IMR-90 (cell line): Measurements from ENCODE around the gene PEX14. TPM values are rescaled to one million over a fixed set of nuclear protein-coding genes. Genes with fewer than 3 reads are reported as not detected.
A peak's percentile ranks its signal among the peaks of the same experiment; 100 is the strongest.

Experiments
- ATAC-seq: fragments of 200-7000 bp; cut with Tn5 transposase; 2 replicates; pipeline ENCODE4 v1.9.1; 2020; ENCODE audit warnings: low read depth, mild to moderate bottlenecking, moderate library complexity
- BruUV-seq: library from RNA; stranded (reverse); fragments of 400-500 nt; replicated peaks from 2 replicates; lab custom pipeline; 2021; lab: Mats Ljungman, UMichigan
- CTCF ChIA-PET: fragments of 300-600 bp; formaldehyde crosslinking; extraction: SDS; loops from one replicate; lab custom pipeline; 2021; ENCODE audit warnings: antibody characterized with exemption; lab: Yijun Ruan, JAX
- POLR2A ChIA-PET: fragments of 300-600 bp; sonication (Branson Sonifier 250); formaldehyde crosslinking; loops from one replicate; lab custom pipeline; 2022; ENCODE audit warnings: antibody characterized with exemption; ENCODE audit not compliant: unreplicated experiment; lab: Charles Lee
- DNase-seq: peaks from one replicate; pipeline ENCODE4 v3.0.0; 2013
- H2AFZ ChIP-seq: replicated peaks from 2 replicates; pipeline ENCODE3; 2013; ENCODE audit warnings: low read length, mild to moderate bottlenecking; ENCODE audit not compliant: poor library complexity
- H2AK5ac ChIP-seq: 2 replicates; pipeline ENCODE4 v1.6.1; 2013; ENCODE audit warnings: low read depth, low read length, inconsistent platforms
- H2AK9ac ChIP-seq: replicated peaks from 2 replicates; pipeline ENCODE3; 2013; ENCODE audit warnings: mild to moderate bottlenecking, low read depth, low read length, moderate library complexity; ENCODE audit not compliant: poor library complexity
- H2BK120ac ChIP-seq: 2 replicates; pipeline ENCODE4 v1.6.1; 2013; ENCODE audit warnings: low read depth, low read length, inconsistent platforms
- H2BK15ac ChIP-seq: 3 replicates; pipeline ENCODE4 v1.6.1; 2013; ENCODE audit warnings: low read depth, low read length, inconsistent platforms
- H2BK20ac ChIP-seq: 2 replicates; pipeline ENCODE4 v1.6.1; 2013; ENCODE audit warnings: low read depth, mild to moderate bottlenecking, inconsistent platforms, low read length, moderate library complexity
- H2BK5ac ChIP-seq: 2 replicates; pipeline ENCODE4 v1.6.1; 2013; ENCODE audit warnings: mild to moderate bottlenecking, low read depth, low read length, inconsistent platforms; ENCODE audit not compliant: poor library complexity, severe bottlenecking
- H3K14ac ChIP-seq: replicated peaks from 2 replicates; pipeline ENCODE4 v1.6.1; 2013; ENCODE audit warnings: low read depth, low read length, inconsistent platforms
- H3K18ac ChIP-seq: 2 replicates; pipeline ENCODE4 v1.6.1; 2013; ENCODE audit warnings: low read depth, low read length, control low read depth
- H3K23ac ChIP-seq: 2 replicates; pipeline ENCODE4 v1.6.1; 2013; ENCODE audit warnings: low read depth, low read length, inconsistent platforms
- H3K27ac ChIP-seq: 2 replicates; pipeline ENCODE4 v1.5.1; 2013; ENCODE audit warnings: mild to moderate bottlenecking, control low read depth, low read length; ENCODE audit not compliant: insufficient read depth
- H3K27me3 ChIP-seq: 2 replicates; pipeline ENCODE4 v1.6.1; 2013; ENCODE audit warnings: low read length; ENCODE audit not compliant: control insufficient read depth, insufficient read depth
- H3K36me3 ChIP-seq: 2 replicates; pipeline ENCODE4 v1.6.1; 2013; ENCODE audit warnings: low read length, mixed read lengths; ENCODE audit not compliant: control insufficient read depth, insufficient read depth
- H3K4ac ChIP-seq: 2 replicates; pipeline ENCODE4 v1.6.1; 2013; ENCODE audit warnings: low read depth, low read length, inconsistent platforms
- H3K4me1 ChIP-seq: 2 replicates; pipeline ENCODE4 v1.6.1; 2013; ENCODE audit warnings: low read length, mixed read lengths; ENCODE audit not compliant: control insufficient read depth, insufficient read depth
- H3K4me2 ChIP-seq: 2 replicates; pipeline ENCODE4 v1.6.1; 2013; ENCODE audit warnings: low read depth, mild to moderate bottlenecking, control low read depth, low read length, moderate library complexity
- H3K4me3 ChIP-seq: 2 replicates; pipeline ENCODE4 v1.5.1; 2013; ENCODE audit warnings: low read depth, mild to moderate bottlenecking, control low read depth, low read length, moderate library complexity; ENCODE audit not compliant: insufficient read depth
- H3K56ac ChIP-seq: 2 replicates; pipeline ENCODE4 v1.6.1; 2013; ENCODE audit warnings: low read length, inconsistent platforms; ENCODE audit not compliant: insufficient read depth; ENCODE audit errors: extremely low read depth
- H3K79me1 ChIP-seq, 2 experiments: 2 replicates each; pipeline ENCODE4 v1.6.1; 2013; ENCODE audit warnings: low read length in 2 of 2, inconsistent platforms in 1 of 2, low read depth in 1 of 2
- H3K9ac ChIP-seq: 2 replicates; pipeline ENCODE4 v1.6.1; 2013; ENCODE audit warnings: low read depth, low read length, control low read depth
- H3K9me1 ChIP-seq: 2 replicates; pipeline ENCODE4 v1.6.1; 2013; ENCODE audit warnings: low read length, inconsistent platforms; ENCODE audit not compliant: insufficient read depth
- H3K9me3 ChIP-seq: 2 replicates; pipeline ENCODE4 v1.6.1; 2013; ENCODE audit warnings: low read length; ENCODE audit not compliant: control insufficient read depth, insufficient read depth
- H4K20me1 ChIP-seq: 2 replicates; pipeline ENCODE4 v1.6.1; 2013; ENCODE audit warnings: low read length, inconsistent platforms; ENCODE audit not compliant: insufficient read depth
- H4K5ac ChIP-seq: 2 replicates; pipeline ENCODE4 v1.6.1; 2013; ENCODE audit warnings: mild to moderate bottlenecking, low read depth, low read length, control low read depth
- H4K8ac ChIP-seq, 2 experiments: 2 replicates each; pipeline ENCODE4 v1.6.1; 2013; ENCODE audit warnings: low read depth in 2 of 2, low read length in 2 of 2, control low read depth in 1 of 2, inconsistent platforms in 1 of 2
- H4K91ac ChIP-seq: 2 replicates; pipeline ENCODE4 v1.6.1; 2013; ENCODE audit warnings: low read depth, low read length, inconsistent platforms; ENCODE audit not compliant: insufficient read depth
- CHD1 ChIP-seq: IDR thresholded peaks from 2 replicates; pipeline ENCODE4 v1.6.1; 2012; ENCODE audit warnings: low read depth, low read length, improper control_type of control experiment
- MAFK ChIP-seq: IDR thresholded peaks from 2 replicates; pipeline ENCODE4 v1.6.1; 2012; ENCODE audit warnings: low read depth, low read length, improper control_type of control experiment
- MXI1 ChIP-seq: IDR thresholded peaks from 2 replicates; pipeline ENCODE4 v1.6.1; 2012; ENCODE audit warnings: low read depth, mild to moderate bottlenecking, low read length, moderate library complexity, borderline replicate concordance
- WGBS, 2 experiments: methylation state at CpG; one replicate each; pipeline versions ENCODE4 v1.1.5 to v1.1.7; 2013; ENCODE audit warnings: missing lambda C conversion rate in 2 of 2; ENCODE audit not compliant: insufficient read length in 1 of 2; ENCODE audit errors: extremely low coverage in 2 of 2; 5-methylcytosine and 5-hydroxymethylcytosine counted together
- dilution Hi-C: fragments of 300-500 bp; cut with HindIII; formaldehyde crosslinking; loops from one replicate; pipeline ENCODE4 v1.14.3; 2018; ENCODE audit warnings: low sequenced_read_pairs; ENCODE audit not compliant: unreplicated experiment
- in situ Hi-C: fragments of 300-500 bp; cut with MboI; formaldehyde crosslinking; loops from 3 replicates; pipeline ENCODE4 v1.14.3; 2019; ENCODE audit warnings: low sequenced_read_pairs, inconsistent platforms, mixed read lengths
- intact Hi-C: fragments of 100-400 bp; cut with micrococcal nuclease; formaldehyde crosslinking; loops from 2 replicates; pipeline ENCODE4 v1.10.0; 2022
- polyA plus RNA-seq, 3 experiments: library from polyadenylated mRNA; depleted of rRNA; stranded (reverse); fragments of >200 nt; gene quantifications; 2 replicates each; pipeline ENCODE4 v1.2.3, GENCODE V29; 2012; ENCODE audit warnings: low replicate concordance in 1 of 3
- total RNA-seq: library from RNA; depleted of rRNA; stranded (reverse); fragments of >200 nt; gene quantifications from 2 replicates; pipeline ENCODE4 v1.2.3, GENCODE V29; 2012

The PEX14 gene
- total and polyA plus RNA-seq, 2 of the 4 experiments (the other 2 are of a cell fraction): 9.5 to 22.5 TPM

- no peak overlapping the region for H3K14ac ChIP-seq
- no peaks in the 10 kb centered on the region for H3K27me3 ChIP-seq
- no peak overlapping the region for H3K4me3 ChIP-seq
- no peak overlapping the region for H3K4me2 ChIP-seq
- H3K36me3 ChIP-seq: no peaks in the 10 kb centered on the region
- no peak overlapping the region for H2AK5ac ChIP-seq
- H2AK9ac ChIP-seq: no peak overlapping the region
- BruUV-seq: no TSS peak
- H2BK20ac ChIP-seq: no peak overlapping the region
- no peak overlapping the region for H3K23ac ChIP-seq
- H3K4me1 ChIP-seq: 0 out of 2 replicates have a peak, but pooled peaks cover 1% of the 10 kb centered on the region
- CTCF ChIA-PET: no interaction called here
- H3K56ac ChIP-seq: no peak overlapping the region
- no peak overlapping the region for H4K5ac ChIP-seq
- H4K8ac ChIP-seq: no peak overlapping the region
- H3K9ac ChIP-seq: no peak overlapping the region
- intact Hi-C loops: no loop called here
- H3K9me1 ChIP-seq: peaks cover 11% of the 10 kb centered on the region; the same call in 1 of the 2 replicates
- H3K27ac ChIP-seq: no peak overlapping the region
- TF ChIP-seq CHD1 (no peak), MXI1 (no peak), MAFK (no peak)
- no peak for ATAC-seq
- no peak overlapping the region for H2AFZ ChIP-seq
- no peak overlapping the region for H2BK120ac ChIP-seq
- H4K20me1 ChIP-seq: peaks cover 9% of the 10 kb centered on the region; the same call in 1 of the 2 replicates
- in situ Hi-C loops: no loop called here
- no peak overlapping the region for H2BK5ac ChIP-seq
- no peak overlapping the region for H2BK15ac ChIP-seq
- no peaks in the 10 kb centered on the region for H3K9me3 ChIP-seq
- peaks cover 12 to 16% of the 10 kb centered on the region in 2 experiments; a peak in 3 of 4 replicates for H3K79me1 ChIP-seq
- DNase-seq: peak; percentile 51
- H3K18ac ChIP-seq: no peak overlapping the region
- no peak overlapping the region for H4K91ac ChIP-seq
- WGBS, 2 experiments: no CpG with 5 or more reads among the region's 6 CpGs
- dilution Hi-C loops: no loop called here
- H3K4ac ChIP-seq: no peak overlapping the region
- POLR2A ChIA-PET: no interaction called here
Observed at GRCh38 chr1:10610901-10611600, 136.3 kb downstream of the PEX14 start.
